IMR-90 (cell line): ENCODE data around the gene USP6NL. TPM values are rescaled to one million over a fixed set of nuclear protein-coding genes. Genes with fewer than 3 reads are reported as not detected.

Source experiments
- ATAC-seq: fragments of 200-7000 bp; cut with Tn5 transposase; 2 replicates; pipeline ENCODE4 v1.9.1; 2020; ENCODE audit warnings: low read depth, mild to moderate bottlenecking, moderate library complexity
- Bru-seq: library from RNA; stranded (reverse); fragments of 400-500 nt; gene quantifications from one replicate; lab custom pipeline; 2021; lab: Mats Ljungman, UMichigan
- BruChase-seq, 2 experiments: library from RNA; stranded (reverse); fragments of 400-500 nt; gene quantifications; one replicate each; lab custom pipeline; 2021; lab: Mats Ljungman, UMichigan
- BruUV-seq: library from RNA; stranded (reverse); fragments of 400-500 nt; replicated peaks from 2 replicates; lab custom pipeline; 2021; lab: Mats Ljungman, UMichigan
- CTCF ChIA-PET: fragments of 300-600 bp; formaldehyde crosslinking; extraction: SDS; loops from one replicate; lab custom pipeline; 2021; ENCODE audit warnings: antibody characterized with exemption; lab: Yijun Ruan, JAX
- POLR2A ChIA-PET: fragments of 300-600 bp; sonication (Branson Sonifier 250); formaldehyde crosslinking; loops from one replicate; lab custom pipeline; 2022; ENCODE audit warnings: antibody characterized with exemption; ENCODE audit not compliant: unreplicated experiment; lab: Charles Lee
- DNase-seq: peaks from one replicate; pipeline ENCODE4 v3.0.0; 2013
- H2AFZ ChIP-seq: replicated peaks from 2 replicates; pipeline ENCODE3; 2013; ENCODE audit warnings: low read length, mild to moderate bottlenecking; ENCODE audit not compliant: poor library complexity
- H2AK5ac ChIP-seq: 2 replicates; pipeline ENCODE4 v1.6.1; 2013; ENCODE audit warnings: low read depth, low read length, inconsistent platforms
- H2AK9ac ChIP-seq: replicated peaks from 2 replicates; pipeline ENCODE3; 2013; ENCODE audit warnings: mild to moderate bottlenecking, low read depth, low read length, moderate library complexity; ENCODE audit not compliant: poor library complexity
- H2BK120ac ChIP-seq: 2 replicates; pipeline ENCODE4 v1.6.1; 2013; ENCODE audit warnings: low read depth, low read length, inconsistent platforms
- H2BK15ac ChIP-seq: 3 replicates; pipeline ENCODE4 v1.6.1; 2013; ENCODE audit warnings: low read depth, low read length, inconsistent platforms
- H2BK20ac ChIP-seq: 2 replicates; pipeline ENCODE4 v1.6.1; 2013; ENCODE audit warnings: low read depth, mild to moderate bottlenecking, inconsistent platforms, low read length, moderate library complexity
- H2BK5ac ChIP-seq: 2 replicates; pipeline ENCODE4 v1.6.1; 2013; ENCODE audit warnings: mild to moderate bottlenecking, low read depth, low read length, inconsistent platforms; ENCODE audit not compliant: poor library complexity, severe bottlenecking
- H3K14ac ChIP-seq: replicated peaks from 2 replicates; pipeline ENCODE4 v1.6.1; 2013; ENCODE audit warnings: low read depth, low read length, inconsistent platforms
- H3K18ac ChIP-seq: 2 replicates; pipeline ENCODE4 v1.6.1; 2013; ENCODE audit warnings: low read depth, low read length, control low read depth
- H3K23ac ChIP-seq: 2 replicates; pipeline ENCODE4 v1.6.1; 2013; ENCODE audit warnings: low read depth, low read length, inconsistent platforms
- H3K27ac ChIP-seq: 2 replicates; pipeline ENCODE4 v1.5.1; 2013; ENCODE audit warnings: mild to moderate bottlenecking, control low read depth, low read length; ENCODE audit not compliant: insufficient read depth
- H3K27me3 ChIP-seq: 2 replicates; pipeline ENCODE4 v1.6.1; 2013; ENCODE audit warnings: low read length; ENCODE audit not compliant: control insufficient read depth, insufficient read depth
- H3K36me3 ChIP-seq: 2 replicates; pipeline ENCODE4 v1.6.1; 2013; ENCODE audit warnings: low read length, mixed read lengths; ENCODE audit not compliant: control insufficient read depth, insufficient read depth
- H3K4ac ChIP-seq: 2 replicates; pipeline ENCODE4 v1.6.1; 2013; ENCODE audit warnings: low read depth, low read length, inconsistent platforms
- H3K4me1 ChIP-seq: 2 replicates; pipeline ENCODE4 v1.6.1; 2013; ENCODE audit warnings: low read length, mixed read lengths; ENCODE audit not compliant: control insufficient read depth, insufficient read depth
- H3K4me2 ChIP-seq: 2 replicates; pipeline ENCODE4 v1.6.1; 2013; ENCODE audit warnings: low read depth, mild to moderate bottlenecking, control low read depth, low read length, moderate library complexity
- H3K4me3 ChIP-seq: 2 replicates; pipeline ENCODE4 v1.5.1; 2013; ENCODE audit warnings: low read depth, mild to moderate bottlenecking, control low read depth, low read length, moderate library complexity; ENCODE audit not compliant: insufficient read depth
- H3K56ac ChIP-seq: 2 replicates; pipeline ENCODE4 v1.6.1; 2013; ENCODE audit warnings: low read length, inconsistent platforms; ENCODE audit not compliant: insufficient read depth; ENCODE audit errors: extremely low read depth
- H3K79me1 ChIP-seq, 2 experiments: 2 replicates each; pipeline ENCODE4 v1.6.1; 2013; ENCODE audit warnings: low read length in 2 of 2, inconsistent platforms in 1 of 2, low read depth in 1 of 2
- H3K9ac ChIP-seq: 2 replicates; pipeline ENCODE4 v1.6.1; 2013; ENCODE audit warnings: low read depth, low read length, control low read depth
- H3K9me1 ChIP-seq: 2 replicates; pipeline ENCODE4 v1.6.1; 2013; ENCODE audit warnings: low read length, inconsistent platforms; ENCODE audit not compliant: insufficient read depth
- H3K9me3 ChIP-seq: 2 replicates; pipeline ENCODE4 v1.6.1; 2013; ENCODE audit warnings: low read length; ENCODE audit not compliant: control insufficient read depth, insufficient read depth
- H4K20me1 ChIP-seq: 2 replicates; pipeline ENCODE4 v1.6.1; 2013; ENCODE audit warnings: low read length, inconsistent platforms; ENCODE audit not compliant: insufficient read depth
- H4K5ac ChIP-seq: 2 replicates; pipeline ENCODE4 v1.6.1; 2013; ENCODE audit warnings: mild to moderate bottlenecking, low read depth, low read length, control low read depth
- H4K8ac ChIP-seq, 2 experiments: 2 replicates each; pipeline ENCODE4 v1.6.1; 2013; ENCODE audit warnings: low read depth in 2 of 2, low read length in 2 of 2, control low read depth in 1 of 2, inconsistent platforms in 1 of 2
- H4K91ac ChIP-seq: 2 replicates; pipeline ENCODE4 v1.6.1; 2013; ENCODE audit warnings: low read depth, low read length, inconsistent platforms; ENCODE audit not compliant: insufficient read depth
- BHLHE40 ChIP-seq: fragments of 150-350 bp; IDR thresholded peaks from 2 replicates; pipeline ENCODE4 v1.6.1; 2016; ENCODE audit warnings: mild to moderate bottlenecking, low read depth, low read length
- CEBPB ChIP-seq: IDR thresholded peaks from 2 replicates; pipeline ENCODE4 v1.6.1; 2012; ENCODE audit warnings: low read depth, low read length, improper control_type of control experiment
- CHD1 ChIP-seq: IDR thresholded peaks from 2 replicates; pipeline ENCODE4 v1.6.1; 2012; ENCODE audit warnings: low read depth, low read length, improper control_type of control experiment
- FOS ChIP-seq: fragments of 150-350 bp; IDR thresholded peaks from 2 replicates; pipeline ENCODE4 v1.6.1; 2016; ENCODE audit warnings: low read depth, low read length
- MAFK ChIP-seq: IDR thresholded peaks from 2 replicates; pipeline ENCODE4 v1.6.1; 2012; ENCODE audit warnings: low read depth, low read length, improper control_type of control experiment
- MAZ ChIP-seq: IDR thresholded peaks from 2 replicates; pipeline ENCODE4 v1.6.1; 2012; ENCODE audit warnings: low read depth, mild to moderate bottlenecking, low read length, improper control_type of control experiment, moderate library complexity, borderline replicate concordance
- MXI1 ChIP-seq: IDR thresholded peaks from 2 replicates; pipeline ENCODE4 v1.6.1; 2012; ENCODE audit warnings: low read depth, mild to moderate bottlenecking, low read length, moderate library complexity, borderline replicate concordance
- NFE2L2 ChIP-seq: fragments of 150-350 bp; IDR thresholded peaks from 2 replicates; pipeline ENCODE4 v1.6.1; 2016; ENCODE audit warnings: low read depth, mild to moderate bottlenecking, low read length
- RAD21 ChIP-seq: IDR thresholded peaks from 2 replicates; pipeline ENCODE4 v1.6.1; 2012; ENCODE audit warnings: low read length, improper control_type of control experiment
- RCOR1 ChIP-seq: IDR thresholded peaks from 2 replicates; pipeline ENCODE4 v1.6.1; 2012; ENCODE audit warnings: mild to moderate bottlenecking, low read length, improper control_type of control experiment; ENCODE audit not compliant: insufficient replicate concordance
- RFX5 ChIP-seq: IDR thresholded peaks from 2 replicates; pipeline ENCODE4 v1.8.0; 2012; ENCODE audit warnings: low read depth, mild to moderate bottlenecking, low read length, moderate library complexity
- SMC3 ChIP-seq: fragments of 150-350 bp; IDR thresholded peaks from 2 replicates; pipeline ENCODE4 v1.6.1; 2016; ENCODE audit warnings: low read depth, mild to moderate bottlenecking, antibody characterized with exemption, low read length, moderate library complexity
- whole genome bisulfite sequencing, 2 experiments: methylation state at CpG; one replicate each; pipeline versions ENCODE4 v1.1.5 to v1.1.7; 2013; ENCODE audit warnings: missing lambda C conversion rate in 2 of 2; ENCODE audit not compliant: insufficient read length in 1 of 2; ENCODE audit errors: extremely low coverage in 2 of 2; 5-methylcytosine and 5-hydroxymethylcytosine counted together
- dilution Hi-C: fragments of 300-500 bp; cut with HindIII; formaldehyde crosslinking; loops from one replicate; pipeline ENCODE4 v1.14.3; 2018; ENCODE audit warnings: low sequenced_read_pairs; ENCODE audit not compliant: unreplicated experiment
- in situ Hi-C: fragments of 300-500 bp; cut with MboI; formaldehyde crosslinking; loops from 3 replicates; pipeline ENCODE4 v1.14.3; 2019; ENCODE audit warnings: low sequenced_read_pairs, inconsistent platforms, mixed read lengths
- intact Hi-C: fragments of 100-400 bp; cut with micrococcal nuclease; formaldehyde crosslinking; loops from 2 replicates; pipeline ENCODE4 v1.10.0; 2022
- long read RNA-seq: library from polyadenylated mRNA; unstranded; transcript quantifications from one replicate; pipeline ENCODE4 v2.0.0, GENCODE V29; 2021; ENCODE audit not compliant: unreplicated experiment
- polyA plus RNA-seq, 3 experiments: library from polyadenylated mRNA; depleted of rRNA; stranded (reverse); fragments of >200 nt; gene quantifications; 2 replicates each; pipeline ENCODE4 v1.2.3, GENCODE V29; 2012; ENCODE audit warnings: low replicate concordance in 1 of 3
- total RNA-seq: library from RNA; depleted of rRNA; stranded (reverse); fragments of >200 nt; gene quantifications from 2 replicates; pipeline ENCODE4 v1.2.3, GENCODE V29; 2012; rRNA removed
- TF ChIP-seq, protein P1 (sequence below): fragments of 150-350 bp; IDR thresholded peaks from 2 replicates; pipeline ENCODE4 v1.6.1; 2016; ENCODE audit warnings: low read depth, mild to moderate bottlenecking, low read length, moderate library complexity, borderline replicate concordance
- TF ChIP-seq, protein P2 (sequence below): fragments of 150-350 bp; IDR thresholded peaks from 2 replicates; pipeline ENCODE4 v1.6.1; 2017; ENCODE audit warnings: mild to moderate bottlenecking, antibody characterized with exemption, low read length, low read depth

USP6NL gene
- total RNA-seq (9.1 and 11.9 TPM in 2 replicates), polyA plus RNA-seq (2012; rRNA removed) (7.0 and 7.8 TPM in 2 replicates), Bru-seq, nascent RNA (percentile 66 among the genes with signal in this experiment), BruChase-seq, experiment 1, labeled RNA remaining after a 6-hour chase (percentile 48 among the genes with signal in this experiment), BruChase-seq, experiment 2, labeled RNA remaining after a 2-hour chase (percentile 54 among the genes with signal in this experiment)
- 5.4 and 5.8 TPM in 2 replicates for polyA plus RNA-seq (2012; cell fraction: cytosol; rRNA removed)
- polyA plus RNA-seq (2012; cell fraction: nucleus; rRNA removed; ENCODE audit: low replicate concordance) = 4.4 and 9.0 TPM in 2 replicates
- long read RNA-seq, full-length matches to known transcripts = 5 of 11 reads
- long read RNA-seq, partial matches to known transcripts = 1 of 11 reads
- long read RNA-seq, other reads (novel, unspliced or antisense) = 5 of 11 reads

DNA sequence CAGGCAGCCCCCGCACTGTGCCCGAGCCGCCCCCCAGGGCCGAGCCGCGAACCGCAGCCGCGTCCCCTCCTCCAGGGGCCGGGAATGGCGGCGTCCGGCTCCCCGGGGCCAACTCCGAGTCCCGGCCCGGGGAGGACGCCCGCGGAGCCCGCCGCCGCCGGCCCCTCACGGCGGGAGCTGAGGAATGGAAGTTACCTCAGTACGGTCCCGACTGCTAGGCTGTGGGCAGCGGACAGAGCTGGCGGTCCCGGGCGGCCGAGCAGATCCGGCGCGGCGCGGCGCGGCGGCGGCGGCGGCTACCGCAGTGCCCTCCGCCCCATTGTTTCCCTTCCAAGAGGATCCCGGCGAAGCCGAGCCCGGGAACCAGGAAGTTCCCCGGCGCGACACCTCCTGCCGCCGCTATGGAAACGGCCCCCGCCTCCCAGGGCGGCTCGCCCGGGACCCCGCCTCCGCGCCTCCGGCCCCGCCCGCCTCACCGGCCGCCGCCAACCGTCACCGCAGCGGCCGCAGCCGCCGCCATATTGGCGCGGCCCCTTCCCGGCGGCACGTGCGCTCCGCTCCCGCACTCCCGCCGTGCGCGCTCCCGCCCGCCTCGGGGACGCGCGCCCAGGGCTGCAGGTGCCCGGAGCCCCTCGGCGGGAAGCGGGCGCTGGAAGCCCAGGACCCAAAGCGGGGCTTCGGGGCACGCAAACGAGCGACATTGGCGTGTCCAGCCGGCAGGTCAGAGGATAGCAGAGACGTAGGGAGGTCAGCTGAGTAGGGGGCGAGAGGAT lies at the start of gene USP6NL:
Gene USP6NL, minus strand, starts transcription at position 403 of the 773 bp plus-strand sequence. CDS start 14,016 bp downstream, outside the sequence.
- no TSS peak for BruUV-seq
- peak within 1 kb of the TSS; percentile 92; the same call in 1 of the 2 replicates for H3K14ac ChIP-seq
- H4K20me1 ChIP-seq = peaks cover 7% of the 10 kb centered on the region; the same call in 1 of the 2 replicates
- in situ Hi-C loops = no loop called here
- CTCF ChIA-PET = no interaction called here
- H3K4me3 ChIP-seq = peak within 1 kb of the TSS; percentile 87
- H3K27me3 ChIP-seq = no peaks in the 10 kb centered on the region
- POLR2A ChIA-PET = no interaction called here
- H4K5ac ChIP-seq = peak within 1 kb of the TSS; percentile 74; the same call in 1 of the 2 replicates
- 1% methylated on average over 38 of the region's 107 CpGs; no CpG with 5 or more reads in 1 of the 2 experiments for WGBS, 2 experiments
- peak within 1 kb of the TSS; percentile 67 for H2BK5ac ChIP-seq
- DNase-seq (peak; percentile 74), ATAC-seq (peak; percentile 97)
- dilution Hi-C loops = no loop called here
- H3K9me1 ChIP-seq = no peaks in the 10 kb centered on the region
- H2AK5ac ChIP-seq = no peak within 1 kb of the TSS
- peak within 1 kb of the TSS; percentile 94 for H3K23ac ChIP-seq
- H2BK20ac ChIP-seq = no peak within 1 kb of the TSS
- peak within 1 kb of the TSS; percentile 79 for H3K9ac ChIP-seq
- intact Hi-C loops = loop anchor here (5.0 kb wide), 2 partner anchors 94 to 116 kb away; no protein-coding TSS in a partner anchor
- H4K8ac ChIP-seq = peak within 1 kb of the TSS; percentile 73 to 97
- H3K79me1 ChIP-seq = peaks cover 14 to 27% of the 10 kb centered on the region in 2 experiments
- no peak within 1 kb of the TSS for H2BK15ac ChIP-seq
- H3K56ac ChIP-seq = peak within 1 kb of the TSS; percentile 66
- peak within 1 kb of the TSS; percentile 88 for H2AK9ac ChIP-seq
- H2BK120ac ChIP-seq = no peak within 1 kb of the TSS
- H3K36me3 ChIP-seq = no peaks in the 10 kb centered on the region
- H2AFZ ChIP-seq = peak within 1 kb of the TSS; percentile 97
- peak within 1 kb of the TSS; percentile 95 for H3K4me2 ChIP-seq
- H3K9me3 ChIP-seq = no peaks in the 10 kb centered on the region
- H3K18ac ChIP-seq = peak within 1 kb of the TSS; percentile 20; the same call in 1 of the 2 replicates
- peak within 1 kb of the TSS; percentile 62; the same call in 1 of the 2 replicates for H4K91ac ChIP-seq
- peaks cover 4% of the 10 kb centered on the region for H3K4me1 ChIP-seq
- peak within 1 kb of the TSS; percentile 59; the same call in 1 of the 2 replicates for H3K27ac ChIP-seq
- peak within 1 kb of the TSS; percentile 38 for H3K4ac ChIP-seq
- no peak for TF ChIP-seq RAD21
- TF ChIP-seq RCOR1 = no peak
- peak; percentile 79 for TF ChIP-seq RFX5
- TF ChIP-seq, protein P1, sequence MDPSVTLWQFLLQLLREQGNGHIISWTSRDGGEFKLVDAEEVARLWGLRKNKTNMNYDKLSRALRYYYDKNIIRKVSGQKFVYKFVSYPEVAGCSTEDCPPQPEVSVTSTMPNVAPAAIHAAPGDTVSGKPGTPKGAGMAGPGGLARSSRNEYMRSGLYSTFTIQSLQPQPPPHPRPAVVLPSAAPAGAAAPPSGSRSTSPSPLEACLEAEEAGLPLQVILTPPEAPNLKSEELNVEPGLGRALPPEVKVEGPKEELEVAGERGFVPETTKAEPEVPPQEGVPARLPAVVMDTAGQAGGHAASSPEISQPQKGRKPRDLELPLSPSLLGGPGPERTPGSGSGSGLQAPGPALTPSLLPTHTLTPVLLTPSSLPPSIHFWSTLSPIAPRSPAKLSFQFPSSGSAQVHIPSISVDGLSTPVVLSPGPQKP = no peak
- TF ChIP-seq FOS = no peak
- TF ChIP-seq SMC3 = no peak
- no peak for TF ChIP-seq CEBPB
- peak; percentile 97 for TF ChIP-seq BHLHE40
- no peak for TF ChIP-seq MAFK
- peak; percentile 88; the same call in 1 of the 2 replicates for TF ChIP-seq MAZ
- TF ChIP-seq NFE2L2 = no peak
- peak; percentile 49; the same call in 1 of the 2 replicates for TF ChIP-seq MXI1
- TF ChIP-seq, protein P2, sequence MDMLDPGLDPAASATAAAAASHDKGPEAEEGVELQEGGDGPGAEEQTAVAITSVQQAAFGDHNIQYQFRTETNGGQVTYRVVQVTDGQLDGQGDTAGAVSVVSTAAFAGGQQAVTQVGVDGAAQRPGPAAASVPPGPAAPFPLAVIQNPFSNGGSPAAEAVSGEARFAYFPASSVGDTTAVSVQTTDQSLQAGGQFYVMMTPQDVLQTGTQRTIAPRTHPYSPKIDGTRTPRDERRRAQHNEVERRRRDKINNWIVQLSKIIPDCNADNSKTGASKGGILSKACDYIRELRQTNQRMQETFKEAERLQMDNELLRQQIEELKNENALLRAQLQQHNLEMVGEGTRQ = peak; percentile 73
- TF ChIP-seq CHD1 = no peak
